H1 (cell line): ENCODE results near the gene PLCL2.

Experiments used
- CTCF ChIP-seq, 3 experiments: IDR thresholded peaks; 1 replicate in 2 of 3; 2 replicates in 1 of 3; pipeline versions ENCODE4 v1.5.1 to v1.6.1; 2011; ENCODE audit warnings: low read length in 3 of 3, mild to moderate bottlenecking in 3 of 3, inconsistent platforms in 2 of 3, low read depth in 1 of 3, moderate library complexity in 1 of 3; ENCODE audit not compliant: insufficient read depth in 1 of 3; ENCODE audit errors: control extremely low read depth in 1 of 3
- GTF2F1 ChIP-seq: IDR thresholded peaks from 2 replicates; pipeline ENCODE4 v1.6.1; 2012; ENCODE audit warnings: low read depth, low read length, improper control_type of control experiment, borderline replicate concordance
- MAX ChIP-seq: IDR thresholded peaks from 2 replicates; pipeline ENCODE4 v1.6.1; 2012; ENCODE audit warnings: inconsistent platforms
- POLR2A ChIP-seq, 2 experiments: IDR thresholded peaks; 1 replicate in 1 of 2; 2 replicates in 1 of 2; pipeline ENCODE4 v1.6.1; 2011; ENCODE audit warnings: low read depth in 2 of 2, low read length in 2 of 2, mild to moderate bottlenecking in 2 of 2; ENCODE audit errors: control extremely low read depth in 1 of 2
- RFX5 ChIP-seq: IDR thresholded peaks from 2 replicates; pipeline ENCODE4 v1.6.1; 2011; ENCODE audit warnings: low read depth, low read length, improper control_type of control experiment, borderline replicate concordance
- TAF1 ChIP-seq: IDR thresholded peaks from 2 replicates; pipeline ENCODE4 v1.6.1; 2011; ENCODE audit warnings: mild to moderate bottlenecking, low read depth, low read length

GRCh38 chr3:17075358-17075757, 190.6 kb downstream of the PLCL2 start:
- TF ChIP-seq RFX5 (no peak), CTCF (IDR thresholded peaks at IDR 0.05; ENCODE audit: control extremely low read depth in 1 of 3, insufficient read depth in 1 of 3, low read depth in 1 of 3, low read length in 3 of 3) (no peak), TAF1 (no peak), MAX (no peak), POLR2A (IDR thresholded peaks at IDR 0.05; ENCODE audit: control extremely low read depth in 1 of 2, low read depth in 2 of 2, low read length in 2 of 2) (no peak), GTF2F1 (no peak)
